Naive thymus-derived CD4-positive, alpha-beta T cell (primary cell): ENCODE data around the gene PTPRG. TPM values are rescaled to one million over a fixed set of nuclear protein-coding genes. Genes with fewer than 3 reads are reported as not detected.

Source experiments
- ATAC-seq: fragments of 150-1000 bp; cut with Tn5 transposase; 2 replicates; pipeline ENCODE4 v1.10.0; 2021; ENCODE audit warnings: mild to moderate bottlenecking, moderate library complexity
- CTCF ChIA-PET: fragments of 350-600 bp; sonication (Branson Sonifier 250); formaldehyde crosslinking; loops from one replicate; lab custom pipeline; 2021; ENCODE audit warnings: antibody characterized with exemption; lab: Charles Lee
- POLR2A ChIA-PET: fragments of 350-600 bp; sonication (Branson Sonifier 250); formaldehyde crosslinking; loops from one replicate; lab custom pipeline; 2021; ENCODE audit warnings: antibody characterized with exemption, inconsistent platforms; lab: Charles Lee
- DNase-seq, 9 donors: peaks; one replicate each; pipeline versions ENCODE4 v3.0.0 to v3.0.0-alpha.2; 2020 to 2022; ENCODE audit warnings: mixed read lengths in 1 of 9
- H3K27ac ChIP-seq: one replicate; pipeline ENCODE4 v1.7.0; 2013; ENCODE audit warnings: mild to moderate bottlenecking, low read depth, low read length, moderate library complexity
- H3K27me3 ChIP-seq, 2 donors: one replicate each; pipeline ENCODE4 v1.7.0; 2013; ENCODE audit warnings: low read length in 2 of 2, mild to moderate bottlenecking in 2 of 2, moderate library complexity in 2 of 2; ENCODE audit not compliant: control insufficient read depth in 2 of 2, insufficient read depth in 2 of 2
- H3K36me3 ChIP-seq, 3 experiments: 1 replicate in 2 of 3; 2 replicates in 1 of 3; pipeline ENCODE4 v1.7.0; 2013; ENCODE audit warnings: low read length in 3 of 3, mild to moderate bottlenecking in 3 of 3, moderate library complexity in 1 of 3; ENCODE audit not compliant: insufficient read depth in 3 of 3, control insufficient read depth in 2 of 3
- H3K4me1 ChIP-seq, 2 donors: one replicate each; pipeline ENCODE4 v1.7.0; 2013; ENCODE audit warnings: low read length in 2 of 2, mild to moderate bottlenecking in 2 of 2, moderate library complexity in 1 of 2; ENCODE audit not compliant: control insufficient read depth in 2 of 2, insufficient read depth in 2 of 2
- H3K4me3 ChIP-seq: 2 replicates; pipeline ENCODE4 v1.7.0; 2013; ENCODE audit warnings: mild to moderate bottlenecking, low read length
- H3K9me3 ChIP-seq, 3 experiments: 1 replicate in 2 of 3; 2 replicates in 1 of 3; pipeline ENCODE4 v1.7.0; 2013; ENCODE audit warnings: low read length in 3 of 3; ENCODE audit not compliant: control insufficient read depth in 2 of 3
- H3K27ac Mint-ChIP-seq, 9 donors: one replicate each; pipeline ENCODE4 v1.8.0; 2020 to 2022; ENCODE audit warnings: mixed read lengths in 9 of 9, mild to moderate bottlenecking in 8 of 9, moderate library complexity in 5 of 9, inconsistent platforms in 2 of 9
- H3K27me3 Mint-ChIP-seq, 5 donors: one replicate each; pipeline ENCODE4 v1.8.0; 2021 to 2022; ENCODE audit warnings: mixed read lengths in 5 of 5, mild to moderate bottlenecking in 1 of 5
- H3K36me3 Mint-ChIP-seq, 5 donors: one replicate each; pipeline ENCODE4 v1.8.0; 2020 to 2022; ENCODE audit warnings: mixed read lengths in 5 of 5, mild to moderate bottlenecking in 3 of 5, inconsistent platforms in 1 of 5
- H3K4me1 Mint-ChIP-seq, 7 donors: one replicate each; pipeline ENCODE4 v1.8.0; 2020 to 2022; ENCODE audit warnings: mixed read lengths in 7 of 7, mild to moderate bottlenecking in 3 of 7, inconsistent platforms in 1 of 7
- H3K4me3 Mint-ChIP-seq, 10 donors: one replicate each; pipeline ENCODE4 v1.8.0; 2020 to 2022; ENCODE audit warnings: mild to moderate bottlenecking in 10 of 10, mixed read lengths in 10 of 10, moderate library complexity in 6 of 10, inconsistent platforms in 2 of 10
- H3K9me3 Mint-ChIP-seq, 11 donors: one replicate each; pipeline ENCODE4 v1.8.0; 2020 to 2022; ENCODE audit warnings: mixed read lengths in 11 of 11, mild to moderate bottlenecking in 4 of 11, inconsistent platforms in 1 of 11, moderate library complexity in 1 of 11
- intact Hi-C, 2 donors: fragments of 100-400 bp; cut with micrococcal nuclease; formaldehyde crosslinking; loops; one replicate each; pipeline ENCODE4 v1.15.1; 2023
- polyA plus RNA-seq, 2 donors: library from polyadenylated mRNA; unstranded; fragments of 300-500 nt; fragmentation: Illumina TruSeq; gene quantifications; one replicate each; pipeline ENCODE4 v1.2.3, GENCODE V29; 2021
- total RNA-seq, 6 experiments: library from RNA in 5 of 6; stranded (reverse) in 5 of 6; gene quantifications; 1 replicate in 5 of 6; 2 replicates in 1 of 6; pipeline ENCODE4 v1.2.3 and lab custom pipeline; 2021 to 2026

PTPRG gene
- total and polyA plus RNA-seq, 7 experiments from 2014 or later = 0.17 to 1.7 TPM; not detected in 5

DNA sequence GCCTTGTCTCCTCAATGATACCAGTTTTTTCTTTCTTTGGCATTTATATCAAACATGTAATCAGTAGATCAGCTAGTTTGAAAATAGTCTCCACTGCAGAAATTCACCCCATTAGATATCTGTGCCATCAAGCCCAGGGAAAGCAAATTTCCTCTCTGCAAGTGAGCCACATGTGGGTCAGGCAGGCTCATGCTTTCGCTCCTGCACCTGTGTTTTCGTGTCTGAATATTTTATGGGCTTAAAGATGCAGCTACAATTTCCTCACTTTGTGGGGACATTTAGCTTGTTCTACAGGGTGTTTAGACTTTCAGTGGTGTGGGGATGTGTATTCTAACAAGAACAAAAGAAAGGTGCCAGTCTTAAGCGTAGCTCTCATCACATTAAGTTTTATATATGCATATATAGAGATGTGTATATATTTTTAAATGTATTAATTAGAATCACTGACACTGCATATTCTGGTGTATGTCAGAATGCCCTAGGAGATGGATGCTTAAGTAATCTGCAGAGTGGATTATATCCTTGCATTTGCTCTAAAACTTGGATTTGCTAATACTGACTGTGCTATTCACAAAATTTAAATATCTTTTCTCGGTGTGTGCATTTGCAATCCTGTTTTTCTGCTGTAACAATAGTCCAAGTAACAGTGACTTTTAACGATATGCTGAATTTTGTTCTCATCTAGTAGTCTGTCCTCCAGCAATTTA lies 372.6 kb downstream of the PTPRG start:
- no peak for DNase-seq
- POLR2A ChIA-PET = no interaction called here

DNA sequence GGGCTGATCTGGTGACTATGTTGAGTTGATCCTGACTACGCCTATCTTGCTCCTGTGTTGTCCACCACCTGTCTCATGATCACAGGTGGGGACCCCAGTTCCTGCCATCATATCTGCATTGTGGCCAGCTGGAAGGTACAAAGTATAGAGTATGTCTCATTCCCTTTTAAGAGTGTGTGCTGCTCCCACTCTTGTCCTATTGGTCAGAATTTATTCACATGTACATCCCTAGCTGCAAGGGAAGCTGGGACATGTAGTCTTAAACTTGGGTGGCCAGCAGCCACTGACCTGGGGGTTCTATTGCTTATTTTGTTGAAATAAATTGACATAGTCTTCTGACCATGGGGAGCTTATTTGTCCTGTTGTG lies 373.1 kb downstream of the PTPRG start:
- no peak overlapping the region for H3K27ac Mint-ChIP-seq
- no peaks in the 10 kb centered on the region for H3K4me1 Mint-ChIP-seq
- CTCF ChIA-PET = interaction anchor here (0.5 to 0.7 kb wide), 2 partner anchors 61 to 684 kb away, joined by 3 to 4 read pairs; no protein-coding TSS in a partner anchor

More for the DNA sequence above, 372.6 kb downstream of the PTPRG start:
- Mint-ChIP-seq H3K36me3 (peaks cover 0 to 5% (median 0%) of the 10 kb centered on the region in 5 donors), H3K27ac (no peak overlapping the region), H3K4me1 (no peaks in the 10 kb centered on the region), H3K4me3 (no peak overlapping the region), H3K27me3 (peaks cover 0 to 6% (median 6%) of the 10 kb centered on the region in 5 donors), H3K9me3 (peaks cover 0 to 4% (median 0%) of the 10 kb centered on the region in 11 donors)
- Histone ChIP-seq H3K27ac (no peak overlapping the region), H3K27me3 (no peaks in the 10 kb centered on the region), H3K4me1 (no peaks in the 10 kb centered on the region), H3K9me3 (no peaks in the 10 kb centered on the region), H3K4me3 (no peak overlapping the region), H3K36me3 (no peaks in the 10 kb centered on the region)
- CTCF ChIA-PET = no interaction called here
- intact Hi-C loops = no loop called here
- no peak for ATAC-seq

DNA sequence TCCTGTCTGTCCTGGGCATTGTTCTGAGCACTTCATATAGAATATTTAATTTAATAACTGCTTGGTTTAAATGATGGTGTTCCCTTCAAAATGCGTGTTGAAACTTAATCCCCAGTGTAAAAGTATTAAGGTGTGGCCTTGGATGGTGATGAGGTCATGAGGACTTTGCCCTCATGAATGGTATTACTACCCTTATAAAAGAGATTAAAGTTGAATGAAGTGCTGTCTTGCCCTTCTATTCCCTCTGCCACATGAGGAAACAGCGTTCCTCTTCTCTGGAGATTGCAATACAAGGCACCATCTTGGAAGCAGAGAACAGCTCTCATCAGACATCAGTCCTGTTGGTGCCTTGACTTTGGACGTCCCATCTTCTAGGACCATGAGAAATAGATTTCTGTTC lies 374.4 kb downstream of the PTPRG start:
- no peaks in the 10 kb centered on the region for H3K27me3 ChIP-seq
- H3K27me3 Mint-ChIP-seq = peaks cover 0 to 9% (median 6%) of the 10 kb centered on the region in 5 donors
- ATAC-seq (no peak), DNase-seq (no peak)
- no peak overlapping the region for H3K4me3 ChIP-seq
- intact Hi-C loops = no loop called here
- POLR2A ChIA-PET = no interaction called here
- no peak overlapping the region for H3K27ac ChIP-seq
- CTCF ChIA-PET = no interaction called here
- no peak overlapping the region for H3K27ac Mint-ChIP-seq
- no peaks in the 10 kb centered on the region for H3K4me1 Mint-ChIP-seq
- H3K4me1 ChIP-seq = no peaks in the 10 kb centered on the region
- H3K36me3 ChIP-seq = no peaks in the 10 kb centered on the region
- peaks cover 0 to 4% (median 0%) of the 10 kb centered on the region in 11 donors for H3K9me3 Mint-ChIP-seq
- H3K4me3 Mint-ChIP-seq = no peak overlapping the region
- peaks cover 0 to 5% (median 0%) of the 10 kb centered on the region in 5 donors for H3K36me3 Mint-ChIP-seq
- no peaks in the 10 kb centered on the region for H3K9me3 ChIP-seq

More for the DNA sequence above, 373.1 kb downstream of the PTPRG start:
- no peak for DNase-seq
- H3K36me3 ChIP-seq = no peaks in the 10 kb centered on the region
- Mint-ChIP-seq H3K9me3 (peaks cover 0 to 4% (median 0%) of the 10 kb centered on the region in 11 donors), H3K36me3 (peaks cover 0 to 5% (median 0%) of the 10 kb centered on the region in 5 donors), H3K27me3 (peaks cover 0 to 6% (median 6%) of the 10 kb centered on the region in 5 donors), H3K4me3 (no peak overlapping the region)
- intact Hi-C loops = no loop called here
- H3K27me3 ChIP-seq = no peaks in the 10 kb centered on the region
- no peak for ATAC-seq
- H3K27ac ChIP-seq = no peak overlapping the region
- POLR2A ChIA-PET = no interaction called here
- no peaks in the 10 kb centered on the region for H3K9me3 ChIP-seq
- no peaks in the 10 kb centered on the region for H3K4me1 ChIP-seq
- H3K4me3 ChIP-seq = no peak overlapping the region

DNA sequence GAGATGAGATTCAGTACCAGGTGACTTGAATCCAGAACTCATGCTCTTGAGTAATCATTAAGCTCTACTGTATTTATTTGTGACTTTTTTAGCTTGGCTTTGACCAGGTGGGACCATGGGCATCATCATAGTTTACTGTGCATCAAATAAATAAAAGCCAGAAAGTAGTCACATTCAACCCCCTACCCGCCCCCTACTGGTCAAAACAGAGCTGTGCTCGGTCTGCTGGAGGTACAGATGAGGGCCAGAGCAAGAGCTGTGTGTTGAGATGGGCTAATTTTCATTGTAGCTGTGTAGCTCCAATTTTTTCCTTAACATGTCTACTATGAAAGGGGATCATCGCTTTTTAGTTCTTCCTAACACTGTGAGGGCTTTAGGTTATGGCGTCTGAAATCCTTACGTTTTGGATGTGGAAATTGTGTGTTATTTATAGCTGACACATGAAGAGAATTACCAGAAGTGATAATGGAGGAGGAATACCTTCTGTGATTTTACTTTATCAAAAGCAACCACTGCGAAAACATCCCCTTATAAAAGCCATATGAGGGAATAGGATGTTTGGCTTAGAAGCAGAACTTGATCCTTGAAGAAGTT lies 375.1 kb downstream of the PTPRG start:
- Histone ChIP-seq H3K27ac (no peak overlapping the region), H3K4me3 (no peak overlapping the region), H3K4me1 (no peaks in the 10 kb centered on the region), H3K27me3 (no peaks in the 10 kb centered on the region), H3K9me3 (no peaks in the 10 kb centered on the region), H3K36me3 (no peaks in the 10 kb centered on the region)
- Mint-ChIP-seq H3K4me3 (no peak overlapping the region), H3K9me3 (peaks cover 0 to 2% (median 0%) of the 10 kb centered on the region in 11 donors), H3K36me3 (peaks cover 0 to 5% (median 0%) of the 10 kb centered on the region in 5 donors), H3K27me3 (peaks cover 0 to 13% (median 6%) of the 10 kb centered on the region in 5 donors), H3K27ac (no peak overlapping the region), H3K4me1 (no peaks in the 10 kb centered on the region)
- peak in 1 of 9 donors; percentile 1 for DNase-seq
- intact Hi-C loops = no loop called here
- no peak for ATAC-seq
- POLR2A ChIA-PET = no interaction called here
- CTCF ChIA-PET = no interaction called here

DNA sequence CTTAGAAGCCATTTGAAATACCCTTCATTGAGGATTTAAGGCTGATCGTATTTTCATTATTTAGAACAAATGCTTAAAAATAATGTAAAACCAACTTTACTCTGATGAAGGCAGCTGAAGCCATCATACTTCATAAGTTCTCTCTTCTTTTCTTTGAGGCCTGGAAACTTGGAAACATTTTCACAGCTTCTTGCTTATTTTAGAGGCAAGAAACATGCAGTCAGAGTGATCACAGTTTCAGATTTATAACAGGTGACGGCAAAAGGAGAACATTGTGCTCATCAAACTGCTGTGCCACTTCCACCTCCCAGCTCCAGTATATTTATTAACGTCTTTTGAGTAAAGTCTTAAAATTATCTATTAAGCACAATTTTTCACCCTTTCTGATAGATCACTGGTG lies 376.1 kb downstream of the PTPRG start:
- Histone ChIP-seq H3K27ac (no peak overlapping the region), H3K36me3 (no peaks in the 10 kb centered on the region), H3K4me1 (no peaks in the 10 kb centered on the region), H3K27me3 (no peaks in the 10 kb centered on the region), H3K9me3 (no peaks in the 10 kb centered on the region), H3K4me3 (no peak overlapping the region)
- ATAC-seq (no peak), DNase-seq (no peak)
- H3K9me3 Mint-ChIP-seq = peaks cover 0 to 2% (median 0%) of the 10 kb centered on the region in 11 donors
- no peak overlapping the region for H3K27ac Mint-ChIP-seq
- no peaks in the 10 kb centered on the region for H3K4me1 Mint-ChIP-seq
- CTCF ChIA-PET = no interaction called here
- intact Hi-C loops = no loop called here
- POLR2A ChIA-PET = no interaction called here
- no peak overlapping the region for H3K4me3 Mint-ChIP-seq
- peaks cover 0 to 5% (median 0%) of the 10 kb centered on the region in 5 donors for H3K36me3 Mint-ChIP-seq
- peaks cover 0 to 13% (median 6%) of the 10 kb centered on the region in 5 donors for H3K27me3 Mint-ChIP-seq

DNA sequence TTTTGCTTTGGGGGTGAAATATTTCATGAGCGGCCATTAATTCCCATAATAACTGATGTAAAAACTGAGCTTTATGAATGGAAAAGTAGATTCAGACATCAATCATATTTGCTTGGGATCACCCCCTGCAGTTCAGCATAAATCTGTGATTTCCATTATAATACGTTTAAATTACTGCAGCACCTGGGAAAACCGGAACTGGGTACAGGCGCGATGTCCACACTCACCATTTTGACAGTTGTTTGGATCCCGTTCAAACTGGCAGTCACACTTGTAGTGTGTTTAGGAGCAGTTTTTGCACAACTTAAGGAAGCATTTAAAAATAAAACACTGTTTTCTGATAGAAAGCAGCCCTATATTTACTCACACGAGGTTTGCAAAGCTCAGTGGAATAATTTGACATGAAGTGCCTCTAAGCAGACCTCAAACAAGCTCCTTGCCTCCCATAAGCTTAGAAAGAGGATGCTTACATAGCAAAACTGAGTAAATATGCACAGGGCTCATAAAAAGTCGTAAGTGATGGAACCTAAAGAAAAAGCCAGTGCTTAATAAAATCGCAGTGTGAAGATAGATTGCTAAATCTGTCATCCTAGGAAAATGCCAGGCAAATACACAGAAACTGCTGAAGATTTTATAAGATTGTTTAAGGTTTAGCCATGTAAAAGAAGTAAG lies 377.6 kb downstream of the PTPRG start:
- Mint-ChIP-seq H3K4me1 (no peaks in the 10 kb centered on the region), H3K4me3 (no peak overlapping the region), H3K9me3 (peaks cover 0 to 5% (median 2%) of the 10 kb centered on the region in 11 donors), H3K36me3 (peaks cover 0 to 5% (median 0%) of the 10 kb centered on the region in 5 donors), H3K27me3 (peaks cover 0 to 13% (median 10%) of the 10 kb centered on the region in 5 donors), H3K27ac (no peak overlapping the region)
- no peak for DNase-seq
- ChIA-PET POLR2A (no interaction called here), CTCF (no interaction called here)
- Histone ChIP-seq H3K36me3 (no peaks in the 10 kb centered on the region), H3K27ac (no peak overlapping the region), H3K4me1 (no peaks in the 10 kb centered on the region), H3K27me3 (no peaks in the 10 kb centered on the region), H3K9me3 (no peaks in the 10 kb centered on the region), H3K4me3 (no peak overlapping the region)
- ATAC-seq = no peak
- intact Hi-C loops = no loop called here
